Endodermal cell (in vitro differentiated cells): ENCODE data around the gene CAMKMT. TPM values are rescaled to one million over a fixed set of nuclear protein-coding genes. Genes with fewer than 3 reads are reported as not detected.

ENCODE experiments used
- DNase-seq: peaks from one replicate; pipeline ENCODE4 v3.0.0-alpha.2; 2017
- H3K27ac ChIP-seq: 2 replicates; pipeline ENCODE4 v1.5.1; 2013; ENCODE audit warnings: mild to moderate bottlenecking, low read depth, low read length, moderate library complexity
- H3K27me3 ChIP-seq: 2 replicates; pipeline ENCODE4 v1.6.1; 2013; ENCODE audit warnings: mild to moderate bottlenecking, low read length, moderate library complexity; ENCODE audit not compliant: insufficient read depth, control insufficient read depth, poor library complexity, severe bottlenecking
- H3K36me3 ChIP-seq: 2 replicates; pipeline ENCODE4 v1.7.0; 2013; ENCODE audit warnings: mild to moderate bottlenecking, low read length, moderate library complexity; ENCODE audit not compliant: control insufficient read depth, insufficient read depth
- H3K4me1 ChIP-seq: one replicate; pipeline ENCODE4 v1.7.0; 2013; ENCODE audit warnings: low read length; ENCODE audit not compliant: control insufficient read depth, insufficient read depth
- H3K4me3 ChIP-seq: 2 replicates; pipeline ENCODE4 v1.5.1; 2013; ENCODE audit warnings: mild to moderate bottlenecking, low read length, moderate library complexity
- H3K9ac ChIP-seq: 2 replicates; pipeline ENCODE4 v1.6.1; 2013; ENCODE audit warnings: mild to moderate bottlenecking, low read length, moderate library complexity; ENCODE audit not compliant: poor library complexity, severe bottlenecking; ENCODE audit errors: extremely low read depth
- H3K9me3 ChIP-seq: 2 replicates; pipeline ENCODE4 v1.6.1; 2013; ENCODE audit warnings: mild to moderate bottlenecking, low read length, moderate library complexity; ENCODE audit not compliant: control insufficient read depth
- H3K27ac Mint-ChIP-seq: 2 replicates; pipeline ENCODE4 v1.8.0; 2020; ENCODE audit warnings: mixed read lengths
- H3K27me3 Mint-ChIP-seq: 2 replicates; pipeline ENCODE4 v1.8.0; 2021; ENCODE audit warnings: mild to moderate bottlenecking, mixed read lengths; ENCODE audit not compliant: insufficient read depth
- H3K36me3 Mint-ChIP-seq: 2 replicates; pipeline ENCODE4 v1.8.0; 2020; ENCODE audit warnings: low read depth, mixed read lengths
- H3K4me1 Mint-ChIP-seq: 2 replicates; pipeline ENCODE4 v1.8.0; 2020; ENCODE audit warnings: mixed read lengths
- H3K4me3 Mint-ChIP-seq: 2 replicates; pipeline ENCODE4 v1.8.0; 2020; ENCODE audit warnings: mild to moderate bottlenecking, moderate library complexity, mixed read lengths
- H3K9me3 Mint-ChIP-seq: 2 replicates; pipeline ENCODE4 v1.8.0; 2020; ENCODE audit warnings: mild to moderate bottlenecking, mixed read lengths
- CTCF ChIP-seq: fragments of 200-600 bp; sonication (generic); conservative IDR thresholded peaks from 2 replicates; pipeline ENCODE4 v1.5.0; 2021; ENCODE audit warnings: antibody characterized with exemption, mild to moderate bottlenecking
- WGBS, 2 experiments: methylation state at CpG; one replicate each; pipeline versions ENCODE4 v1.1.5 to v1.1.7; 2013; ENCODE audit warnings: missing lambda C conversion rate in 2 of 2, mixed read lengths in 1 of 2; ENCODE audit not compliant: insufficient coverage in 1 of 2, insufficient read length in 1 of 2; 5-methylcytosine and 5-hydroxymethylcytosine counted together
- total RNA-seq, 2 donors: library from RNA; stranded (reverse); fragmentation: NEBNext Ultra II Directional in 1 of 2; extraction: Animal tissue kit (Norgen Biotek cat#: 25700) in 1 of 2; gene quantifications; 2 replicates in 1 of 2; 3 replicates in 1 of 2; pipeline ENCODE4 v1.2.1, GENCODE V29; 2021

The CAMKMT gene
- total RNA-seq, 2 donors from 2014 or later, result 31.4 to 57.5 TPM

GRCh38 chr2:44364604-44365003 is 2.9 kb downstream of the CAMKMT start:
- peaks cover 6% of the 10 kb centered on the region for H3K4me1 ChIP-seq
- H3K9me3 ChIP-seq, result no peaks in the 10 kb centered on the region
- Mint-ChIP-seq H3K9me3 (no peaks in the 10 kb centered on the region), H3K27me3 (no peaks in the 10 kb centered on the region), H3K4me1 (peaks cover 10% of the 10 kb centered on the region), H3K4me3 (no peak overlapping the region), H3K36me3 (peaks cover 2% of the 10 kb centered on the region), H3K27ac (no peak overlapping the region)
- no peaks in the 10 kb centered on the region for H3K36me3 ChIP-seq
- H3K27ac ChIP-seq, result no peak overlapping the region
- H3K4me3 ChIP-seq, result no peak overlapping the region
- TF ChIP-seq CTCF, result no peak
- H3K9ac ChIP-seq, result no peak overlapping the region
- WGBS, 2 experiments, result 92 to 97% methylated on average over 2 to 3 of the region's 3 CpGs
- DNase-seq, result no peak
- no peaks in the 10 kb centered on the region for H3K27me3 ChIP-seq

GRCh38 chr2:44367591-44367990 is 5.8 kb downstream of the CAMKMT start:
- no peak overlapping the region for H3K4me3 ChIP-seq

GRCh38 chr2:44369392-44369791 is 7.6 kb downstream of the CAMKMT start:
- H3K27ac ChIP-seq, result no peak overlapping the region
- Mint-ChIP-seq H3K36me3 (peaks cover 4% of the 10 kb centered on the region), H3K4me1 (peaks cover 16% of the 10 kb centered on the region), H3K4me3 (no peak overlapping the region), H3K9me3 (peaks cover 2% of the 10 kb centered on the region), H3K27ac (no peak overlapping the region), H3K27me3 (peaks cover 17% of the 10 kb centered on the region)
- no peak for TF ChIP-seq CTCF
- H3K36me3 ChIP-seq, result no peaks in the 10 kb centered on the region
- no peaks in the 10 kb centered on the region for H3K9me3 ChIP-seq
- DNase-seq, result no peak
- H3K4me1 ChIP-seq, result no peaks in the 10 kb centered on the region
- peaks cover 23% of the 10 kb centered on the region for H3K27me3 ChIP-seq
- no peak overlapping the region for H3K4me3 ChIP-seq
- H3K9ac ChIP-seq, result no peak overlapping the region

More at GRCh38 chr2:44367591-44367990, 5.8 kb downstream of the CAMKMT start:
- H3K27me3 Mint-ChIP-seq, result peaks cover 5% of the 10 kb centered on the region
- DNase-seq, result no peak
- no peak overlapping the region for H3K27ac Mint-ChIP-seq
- Histone ChIP-seq H3K4me1 (no peaks in the 10 kb centered on the region), H3K36me3 (no peaks in the 10 kb centered on the region), H3K27me3 (peaks cover 5% of the 10 kb centered on the region), H3K9ac (no peak overlapping the region), H3K27ac (no peak overlapping the region), H3K9me3 (no peaks in the 10 kb centered on the region)
- no peak overlapping the region for H3K4me3 Mint-ChIP-seq
- H3K36me3 Mint-ChIP-seq, result peaks cover 4% of the 10 kb centered on the region
- H3K4me1 Mint-ChIP-seq, result peaks cover 17% of the 10 kb centered on the region
- H3K9me3 Mint-ChIP-seq, result peaks cover 2% of the 10 kb centered on the region
- no peak for TF ChIP-seq CTCF
- WGBS, 2 experiments, result 86 to 100% methylated on average over 1 of the region's 1 CpG
